ENCODE results near the gene WDTC1. TPM values are rescaled to one million over a fixed set of nuclear protein-coding genes. Genes with fewer than 3 reads are reported as not detected.
A peak's percentile ranks its signal among the peaks of the same experiment; 100 is the strongest.

Gene WDTC1
- total RNA-seq, 2 experiments from 2014 or later: 28.9 to 32.6 TPM

DNA sequence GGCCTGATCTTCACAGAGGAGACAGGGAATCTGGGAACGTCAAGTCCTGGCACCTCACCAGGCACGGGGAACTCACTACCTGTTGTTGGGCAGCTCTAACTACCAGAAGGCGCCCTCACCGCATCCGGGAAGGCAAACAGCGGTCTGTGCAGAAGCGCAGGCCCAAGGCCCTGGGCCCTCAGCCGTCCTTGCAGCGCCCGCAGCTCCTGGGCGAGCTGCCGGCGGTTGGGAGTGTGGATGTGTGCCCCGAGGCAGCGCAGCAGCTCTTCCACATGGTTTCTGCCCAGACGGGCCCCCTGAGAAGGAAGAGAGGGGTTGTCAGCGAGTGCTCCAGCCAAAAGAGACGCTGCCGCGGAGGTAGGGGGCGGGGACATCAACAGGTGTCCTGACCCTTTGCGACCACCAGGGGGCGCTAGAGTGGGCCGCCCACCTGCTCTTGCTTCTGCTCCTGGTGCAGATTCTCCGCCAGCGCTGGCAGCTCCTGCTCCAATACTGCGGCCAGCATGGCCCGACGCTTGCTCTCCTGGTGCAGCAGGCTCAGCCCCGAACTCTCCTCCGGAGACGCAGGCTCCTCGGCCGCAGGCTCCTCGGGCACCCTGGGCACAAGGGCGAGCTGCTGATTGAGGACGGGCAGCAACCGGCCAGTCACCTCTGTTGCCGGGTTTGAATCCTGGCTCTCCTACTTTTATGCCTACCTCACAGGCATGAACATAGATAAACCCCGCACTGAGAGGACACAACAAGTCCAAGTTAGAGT lies 123.0 kb downstream of the WDTC1 start:
- Mint-ChIP-seq H3K27me3 (peaks cover 8% of the 10 kb centered on the region), H3K36me3 (no peaks in the 10 kb centered on the region), H3K9me3 (ENCODE audit: low read depth) (no peaks in the 10 kb centered on the region), H3K4me3 (peak overlapping the region; percentile 73), H3K4me1 (peaks cover 44% of the 10 kb centered on the region), H3K27ac (peak overlapping the region; percentile 93)
- CTCF ChIA-PET: interaction anchor here (0.6 to 8.2 kb wide), 42 partner anchors 8 to 348 kb away, joined by 3 to 136 read pairs (median 5); partner anchors contain the start of genes CD164L2, FCN3, GPR3 and IFI6
- ATAC-seq: peak; percentile 76
- DNase-seq: peak; percentile 87

Other genes with a start within 250 kb of the WDTC1 start
- under 1 TPM; 0.15 to 0.19 TPM for gene TRNP1, start 240.9 kb upstream of the WDTC1 start, total RNA-seq
- not detected for gene TENT5B, start 221.8 kb upstream of the WDTC1 start, total RNA-seq
- gene SLC9A1, start 79.5 kb upstream of the WDTC1 start, total RNA-seq: 10 to 100 TPM; 25.8 to 26.3 TPM
- gene TMEM222, start 87.5 kb downstream of the WDTC1 start, total RNA-seq: 10 to 100 TPM; 31.0 to 44.2 TPM
- 10 to 100 TPM; 60.7 to 85.3 TPM for gene SYTL1, start 107.4 kb downstream of the WDTC1 start, total RNA-seq
- 10 to 100 TPM in 1 of 2 experiments, 1 to 10 TPM in 1; 7.4 to 10.6 TPM for gene MAP3K6, start 132.3 kb downstream of the WDTC1 start, total RNA-seq
- gene FCN3, start 140.2 kb downstream of the WDTC1 start, total RNA-seq: not detected
- not detected for gene CD164L2, start 148.7 kb downstream of the WDTC1 start, total RNA-seq
- under 1 TPM; 0.44 to 0.49 TPM for gene GPR3, start 158.0 kb downstream of the WDTC1 start, total RNA-seq

Measured in activated CD8-positive, alpha-beta memory T cell treated with anti-CD3 and anti-CD28 coated beads, Interleukin-2, amount 10 ng/mL, durations not matched to agents 7 days and 5 days (primary cell).